HCT116 (cell line): ENCODE data around the gene STOX2. TPM values are rescaled to one million over a fixed set of nuclear protein-coding genes. Genes with fewer than 3 reads are reported as not detected.

Experiments used
- ATAC-seq: fragments of 200-7000 bp; cut with Tn5 transposase; 2 replicates; pipeline ENCODE4 v1.9.1; 2020; ENCODE audit warnings: mild to moderate bottlenecking, moderate library complexity
- BruUV-seq: library from RNA; stranded (reverse); fragments of 400-500 nt; replicated peaks from 2 replicates; lab custom pipeline; 2021; lab: Mats Ljungman, UMichigan
- CTCF ChIA-PET: fragments of 300-600 bp; sonication (Branson Sonifier 250); formaldehyde crosslinking; loops from one replicate; lab custom pipeline; 2021; ENCODE audit warnings: antibody characterized with exemption; lab: Charles Lee
- POLR2A ChIA-PET: fragments of 300-600, 350-600 bp; sonication (Branson Sonifier 250); formaldehyde crosslinking; loops from one replicate; lab custom pipeline; 2021; ENCODE audit warnings: antibody characterized with exemption; lab: Charles Lee
- RAD21 ChIA-PET, 2 experiments: fragments of 300-600 bp; sonication (Branson Sonifier 250); formaldehyde crosslinking; loops; one replicate each; lab custom pipeline; 2023; ENCODE audit warnings: low total read pairs in 2 of 2; ENCODE audit not compliant: uncharacterized antibody in 2 of 2, unreplicated experiment in 2 of 2, low non-redundant PET in 1 of 2; lab: Charles Lee
- DNase-seq: peaks from one replicate; pipeline ENCODE4 v3.0.0-alpha.2; 2010; ENCODE audit warnings: low read depth, low spot score
- H2AFZ ChIP-seq: fragments of 200-600 bp; shearing (Covaris generic), sonication (generic); 2 replicates; pipeline ENCODE4 v1.6.1; 2017; ENCODE audit warnings: low read depth, mixed run types, mixed read lengths, antibody characterized with exemption, low read length; ENCODE audit not compliant: poor library complexity, severe bottlenecking
- H3K27ac ChIP-seq: 2 replicates; pipeline ENCODE4 v1.5.1; 2012; ENCODE audit warnings: low read depth, low read length
- H3K27me3 ChIP-seq: fragments of 200-600 bp; sonication (generic); 2 replicates; pipeline ENCODE4 v1.6.1; 2016; ENCODE audit warnings: mixed run types, low read length, mixed read lengths; ENCODE audit not compliant: insufficient read depth
- H3K36me3 ChIP-seq, 2 experiments: fragments of 200-500 bp in 1 of 2; fragments of 200-600 bp in 1 of 2; sonication (Bioruptor generic) in 1 of 2; sonication (generic) in 1 of 2; 2 replicates each; pipeline versions ENCODE4 v1.5.1 to v1.6.1; 2014 to 2016; ENCODE audit warnings: low read length in 2 of 2, inconsistent platforms in 1 of 2, mixed read lengths in 1 of 2, mixed run types in 1 of 2; ENCODE audit not compliant: insufficient read depth in 2 of 2, control insufficient read depth in 1 of 2
- H3K4me1 ChIP-seq, 2 experiments: fragments of 200-600 bp in 1 of 2; sonication (generic) in 1 of 2; 2 replicates each; pipeline versions ENCODE4 v1.5.1 to v1.6.1; 2012 to 2017; ENCODE audit warnings: low read length in 2 of 2, inconsistent platforms in 1 of 2, mild to moderate bottlenecking in 1 of 2, mixed read lengths in 1 of 2, mixed run types in 1 of 2, moderate library complexity in 1 of 2; ENCODE audit not compliant: insufficient read depth in 2 of 2, control insufficient read depth in 1 of 2
- H3K4me2 ChIP-seq: fragments of 200-600 bp; sonication (generic); 2 replicates; pipeline ENCODE4 v1.6.1; 2017; ENCODE audit warnings: mixed run types, low read length, mixed read lengths
- H3K4me3 ChIP-seq, 2 experiments: fragments of 200-600 bp in 1 of 2; sonication (generic) in 1 of 2; replicated peaks in 1 of 2; 2 replicates each; pipeline ENCODE4 v1.5.1; 2011 to 2016; ENCODE audit warnings: low read length in 2 of 2, control low read depth in 1 of 2, low read depth in 1 of 2, mild to moderate bottlenecking in 1 of 2, mixed read lengths in 1 of 2, mixed run types in 1 of 2
- H3K79me2 ChIP-seq: fragments of 200-600 bp; sonication (generic); 2 replicates; pipeline ENCODE4 v1.6.1; 2017; ENCODE audit warnings: mild to moderate bottlenecking, mixed run types, low read length, moderate library complexity, mixed read lengths; ENCODE audit not compliant: insufficient read depth
- H3K9ac ChIP-seq: fragments of 200-600 bp; sonication (generic); 2 replicates; pipeline ENCODE4 v1.6.1; 2016; ENCODE audit warnings: low read length, mixed read lengths
- H3K9me2 ChIP-seq: fragments of 200-600 bp; sonication (generic), shearing (Covaris generic); 2 replicates; pipeline ENCODE4 v1.6.1; 2017; ENCODE audit warnings: mixed run types, mild to moderate bottlenecking, moderate library complexity; ENCODE audit not compliant: insufficient read depth
- H3K9me3 ChIP-seq, 2 experiments: fragments of 200-500 bp in 1 of 2; fragments of 200-600 bp in 1 of 2; sonication (Bioruptor generic) in 1 of 2; sonication (generic) in 1 of 2; 2 replicates each; pipeline ENCODE4 v1.6.1; 2014 to 2017; ENCODE audit warnings: low read length in 2 of 2, mixed read lengths in 2 of 2, inconsistent platforms in 1 of 2, low read depth in 1 of 2, mild to moderate bottlenecking in 1 of 2, mixed run types in 1 of 2, moderate library complexity in 1 of 2; ENCODE audit not compliant: control insufficient read depth in 1 of 2, insufficient read depth in 1 of 2
- H4K20me1 ChIP-seq: fragments of 200-600 bp; sonication (generic), shearing (Covaris generic); 2 replicates; pipeline ENCODE4 v1.6.1; 2017; ENCODE audit warnings: mixed run types, mild to moderate bottlenecking, moderate library complexity; ENCODE audit not compliant: insufficient read depth
- CBX3 ChIP-seq: IDR thresholded peaks from 2 replicates; pipeline ENCODE4 v1.6.1; 2012; ENCODE audit warnings: low read depth
- EGR1 ChIP-seq: IDR thresholded peaks from 2 replicates; pipeline ENCODE4 v1.6.1; 2012; ENCODE audit warnings: low read depth
- POLR2A ChIP-seq: IDR thresholded peaks from 2 replicates; pipeline ENCODE4 v1.7.0; 2011; ENCODE audit warnings: borderline replicate concordance; ENCODE audit not compliant: insufficient read depth, insufficient read length; ENCODE audit errors: extremely low read depth
- RAD21 ChIP-seq: IDR thresholded peaks from 2 replicates; pipeline ENCODE4 v1.6.1; 2012; ENCODE audit warnings: low read depth, mild to moderate bottlenecking
- SIN3A ChIP-seq: IDR thresholded peaks from 2 replicates; pipeline ENCODE4 v1.6.1; 2012; ENCODE audit warnings: low read depth
- SRF ChIP-seq: IDR thresholded peaks from 2 replicates; pipeline ENCODE4 v1.6.1; 2012; ENCODE audit warnings: low read depth
- YY1 ChIP-seq: IDR thresholded peaks from 2 replicates; pipeline ENCODE4 v1.6.1; 2011; ENCODE audit warnings: low read length, low read depth, moderate library complexity, mild to moderate bottlenecking; ENCODE audit not compliant: insufficient replicate concordance; ENCODE audit errors: extremely low read depth
- ZNF274 ChIP-seq: fragments of 200-500 bp; sonication (Bioruptor generic); IDR thresholded peaks from 2 replicates; pipeline ENCODE4 v1.6.1; 2014; ENCODE audit warnings: mild to moderate bottlenecking, low read depth, low read length, inconsistent platforms
- intact Hi-C: fragments of 100-400 bp; cut with micrococcal nuclease; formaldehyde crosslinking; loops from 2 replicates; pipeline ENCODE4 v1.10.0; 2022
- total RNA-seq: library from RNA; stranded (reverse); gene quantifications from one replicate; pipeline ENCODE4 v1.2.1, GENCODE V29; 2021; ENCODE audit not compliant: unreplicated experiment
- TF ChIP-seq, protein P1 (sequence below), 3 experiments: fragments of 200-600 bp in 1 of 3; sonication (generic) in 1 of 3; IDR thresholded peaks in 2 of 3; conservative IDR thresholded peaks in 1 of 3; 2 replicates each; pipeline ENCODE4 v1.5.1; 2012 to 2017; ENCODE audit warnings: low read depth in 2 of 3, low read length in 2 of 3, antibody characterized with exemption in 1 of 3, borderline replicate concordance in 1 of 3, control low read depth in 1 of 3, mild to moderate bottlenecking in 1 of 3, mixed read lengths in 1 of 3, mixed run types in 1 of 3, moderate library complexity in 1 of 3; ENCODE audit not compliant: insufficient read depth in 1 of 3
- TF ChIP-seq, protein P2 (sequence below): IDR thresholded peaks from 2 replicates; pipeline ENCODE4 v1.6.1; 2012
- TF ChIP-seq, protein P3 (sequence below): IDR thresholded peaks from 2 replicates; pipeline ENCODE4 v1.6.1; 2011; ENCODE audit warnings: mild to moderate bottlenecking, low read length, moderate library complexity; ENCODE audit not compliant: insufficient replicate concordance; ENCODE audit errors: extremely low read depth

STOX2 gene
- total RNA-seq, 1 experiment from 2014 or later, result 6.3 TPM

DNA sequence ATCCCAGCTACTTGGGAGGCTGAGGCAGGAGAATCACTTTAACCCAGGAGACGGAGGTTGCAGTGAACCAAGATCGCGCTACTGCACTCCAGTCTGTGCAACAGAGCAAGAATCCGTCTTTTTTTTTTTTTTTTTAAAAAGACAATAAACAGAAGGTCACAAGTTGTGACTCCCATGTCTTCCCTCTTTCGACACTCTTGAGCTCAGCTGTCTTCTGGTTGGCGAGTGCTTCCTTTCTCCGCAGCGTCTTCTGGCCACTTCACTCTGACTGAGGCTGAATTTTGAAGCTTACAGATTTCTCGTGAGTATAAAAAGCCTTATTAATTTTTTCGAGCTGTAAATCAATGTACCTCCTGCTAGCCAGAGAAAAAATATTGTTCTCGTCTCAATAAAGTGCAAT is 124.9 kb downstream of the STOX2 start:
- no peak overlapping the region for H3K4me3 ChIP-seq
- BruUV-seq, result no TSS peak
- RAD21 ChIA-PET, result no interaction called here
- no peak overlapping the region for H3K4me2 ChIP-seq
- CTCF ChIA-PET, result no interaction called here
- no peaks in the 10 kb centered on the region for H3K36me3 ChIP-seq
- no peak overlapping the region for H3K9ac ChIP-seq
- no peaks in the 10 kb centered on the region for H3K9me2 ChIP-seq
- no peaks in the 10 kb centered on the region for H3K4me1 ChIP-seq
- H3K27ac ChIP-seq, result no peak overlapping the region
- no peak overlapping the region for H2AFZ ChIP-seq
- DNase-seq, result no peak
- H3K9me3 ChIP-seq, result no peaks in the 10 kb centered on the region
- no peaks in the 10 kb centered on the region for H4K20me1 ChIP-seq
- no peak for TF ChIP-seq YY1
- no peak for TF ChIP-seq EGR1
- TF ChIP-seq, protein P1, sequence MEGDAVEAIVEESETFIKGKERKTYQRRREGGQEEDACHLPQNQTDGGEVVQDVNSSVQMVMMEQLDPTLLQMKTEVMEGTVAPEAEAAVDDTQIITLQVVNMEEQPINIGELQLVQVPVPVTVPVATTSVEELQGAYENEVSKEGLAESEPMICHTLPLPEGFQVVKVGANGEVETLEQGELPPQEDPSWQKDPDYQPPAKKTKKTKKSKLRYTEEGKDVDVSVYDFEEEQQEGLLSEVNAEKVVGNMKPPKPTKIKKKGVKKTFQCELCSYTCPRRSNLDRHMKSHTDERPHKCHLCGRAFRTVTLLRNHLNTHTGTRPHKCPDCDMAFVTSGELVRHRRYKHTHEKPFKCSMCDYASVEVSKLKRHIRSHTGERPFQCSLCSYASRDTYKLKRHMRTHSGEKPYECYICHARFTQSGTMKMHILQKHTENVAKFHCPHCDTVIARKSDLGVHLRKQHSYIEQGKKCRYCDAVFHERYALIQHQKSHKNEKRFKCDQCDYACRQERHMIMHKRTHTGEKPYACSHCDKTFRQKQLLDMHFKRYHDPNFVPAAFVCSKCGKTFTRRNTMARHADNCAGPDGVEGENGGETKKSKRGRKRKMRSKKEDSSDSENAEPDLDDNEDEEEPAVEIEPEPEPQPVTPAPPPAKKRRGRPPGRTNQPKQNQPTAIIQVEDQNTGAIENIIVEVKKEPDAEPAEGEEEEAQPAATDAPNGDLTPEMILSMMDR (IDR thresholded peaks at IDR 0.05 in 2 of 3, conservative IDR thresholded peaks at IDR 0.05 in 1 of 3; ENCODE audit: borderline replicate concordance in 1 of 3, insufficient read depth in 1 of 3, low read depth in 2 of 3, low read length in 2 of 3), result no peak
- TF ChIP-seq RAD21, result no peak
- no peak for TF ChIP-seq ZNF274
- TF ChIP-seq CBX3, result no peak
- no peak for TF ChIP-seq SIN3A
- TF ChIP-seq POLR2A, result no peak
- TF ChIP-seq, protein P2, sequence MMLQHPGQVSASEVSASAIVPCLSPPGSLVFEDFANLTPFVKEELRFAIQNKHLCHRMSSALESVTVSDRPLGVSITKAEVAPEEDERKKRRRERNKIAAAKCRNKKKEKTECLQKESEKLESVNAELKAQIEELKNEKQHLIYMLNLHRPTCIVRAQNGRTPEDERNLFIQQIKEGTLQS, result no peak
- no peak for TF ChIP-seq SRF
- TF ChIP-seq, protein P3, sequence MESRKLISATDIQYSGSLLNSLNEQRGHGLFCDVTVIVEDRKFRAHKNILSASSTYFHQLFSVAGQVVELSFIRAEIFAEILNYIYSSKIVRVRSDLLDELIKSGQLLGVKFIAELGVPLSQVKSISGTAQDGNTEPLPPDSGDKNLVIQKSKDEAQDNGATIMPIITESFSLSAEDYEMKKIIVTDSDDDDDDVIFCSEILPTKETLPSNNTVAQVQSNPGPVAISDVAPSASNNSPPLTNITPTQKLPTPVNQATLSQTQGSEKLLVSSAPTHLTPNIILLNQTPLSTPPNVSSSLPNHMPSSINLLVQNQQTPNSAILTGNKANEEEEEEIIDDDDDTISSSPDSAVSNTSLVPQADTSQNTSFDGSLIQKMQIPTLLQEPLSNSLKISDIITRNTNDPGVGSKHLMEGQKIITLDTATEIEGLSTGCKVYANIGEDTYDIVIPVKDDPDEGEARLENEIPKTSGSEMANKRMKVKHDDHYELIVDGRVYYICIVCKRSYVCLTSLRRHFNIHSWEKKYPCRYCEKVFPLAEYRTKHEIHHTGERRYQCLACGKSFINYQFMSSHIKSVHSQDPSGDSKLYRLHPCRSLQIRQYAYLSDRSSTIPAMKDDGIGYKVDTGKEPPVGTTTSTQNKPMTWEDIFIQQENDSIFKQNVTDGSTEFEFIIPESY, result no peak
- ATAC-seq, result no peak
- H3K27me3 ChIP-seq, result no peaks in the 10 kb centered on the region
- POLR2A ChIA-PET, result no interaction called here
- no peaks in the 10 kb centered on the region for H3K79me2 ChIP-seq
- intact Hi-C loops, result no loop called here
